NOMO-1 (cell line): ENCODE measurements around the gene AGTRAP.

Experiments used
- DNase-seq, 2 experiments: peaks; one replicate each; lab custom pipeline; 2025; ENCODE audit not compliant: unreplicated experiment in 2 of 2; lab: John Stamatoyannopoulos, UW

Gene AGTRAP

GRCh38 chr1:11757047-11757446, 21.1 kb downstream of the AGTRAP start:
- DNase-seq, result no peak

GRCh38 chr1:11759791-11760190, 23.9 kb downstream of the AGTRAP start:
- DNase-seq, result no peak

- no peak for DNase-seq
Measured at GRCh38 chr1:11761285-11761684, 25.3 kb downstream of the AGTRAP start.

GRCh38 chr1:11761988-11762406, 26.1 kb downstream of the AGTRAP start, which contains the start of gene C1orf167:
Gene C1orf167 (plus strand): TSS chr1:11762193. CDS start chr1:11764401, 2,208 bp downstream.
- no peak for DNase-seq

- DNase-seq, result no peak
Measured at GRCh38 chr1:11764115-11764514, 28.2 kb downstream of the AGTRAP start.

- DNase-seq, result no peak
Measured at GRCh38 chr1:11764519-11764918, 28.6 kb downstream of the AGTRAP start.

GRCh38 chr1:11765661-11766428, 29.9 kb downstream of the AGTRAP start:
- DNase-seq, result no peak

GRCh38 chr1:11766429-11766776, 30.5 kb downstream of the AGTRAP start:
- no peak for DNase-seq

GRCh38 chr1:11767922-11768704, 32.2 kb downstream of the AGTRAP start:
- DNase-seq, result no peak

GRCh38 chr1:11768821-11769220, 32.9 kb downstream of the AGTRAP start:
- no peak for DNase-seq

- no peak for DNase-seq
Measured at GRCh38 chr1:11769274-11769673, 33.3 kb downstream of the AGTRAP start.

- DNase-seq, result no peak
Measured at GRCh38 chr1:11770011-11770410, 34.1 kb downstream of the AGTRAP start.

GRCh38 chr1:11771481-11772043, 35.6 kb downstream of the AGTRAP start:
- DNase-seq, result no peak

- DNase-seq, result peak in 1 of 2 experiments; percentile 16
Measured at GRCh38 chr1:11772458-11772857, 36.5 kb downstream of the AGTRAP start.

- no peak for DNase-seq
Measured at GRCh38 chr1:11774753-11775152, 38.8 kb downstream of the AGTRAP start.

GRCh38 chr1:11777658-11778322, 41.9 kb downstream of the AGTRAP start:
- DNase-seq, result no peak

GRCh38 chr1:11778336-11778735, 42.4 kb downstream of the AGTRAP start:
- DNase-seq, result no peak

GRCh38 chr1:11778844-11779623, 43.1 kb downstream of the AGTRAP start:
- DNase-seq, result no peak

GRCh38 chr1:11779715-11780379, 43.9 kb downstream of the AGTRAP start:
- no peak for DNase-seq
